CD4-positive, alpha-beta T cell (primary cell): ENCODE results near the gene RNF225. TPM values are rescaled to one million over a fixed set of nuclear protein-coding genes. Genes with fewer than 3 reads are reported as not detected.

Experiments
- ATAC-seq: fragments of 200-7000 bp; cut with Tn5 transposase; one replicate; pipeline ENCODE4 v1.10.0; 2022; ENCODE audit warnings: mild to moderate bottlenecking; ENCODE audit not compliant: poor library complexity
- CTCF ChIA-PET: fragments of 350-600 bp; sonication (Branson Sonifier 250); formaldehyde crosslinking; loops from one replicate; lab custom pipeline; 2021; ENCODE audit warnings: antibody characterized with exemption, inconsistent platforms; lab: Charles Lee
- POLR2A ChIA-PET: fragments of 350-600 bp; sonication (Branson Sonifier 250); formaldehyde crosslinking; loops from one replicate; lab custom pipeline; 2021; ENCODE audit warnings: antibody characterized with exemption, inconsistent platforms; lab: Charles Lee
- DNase-seq, 14 experiments: peaks; one replicate each; pipeline ENCODE4 v3.0.0-alpha.2; 2013 to 2020; ENCODE audit warnings: mixed read lengths in 2 of 14
- H3K27ac ChIP-seq, 2 donors: one replicate each; pipeline versions ENCODE4 v1.5.1 to v1.7.0; 2013; ENCODE audit warnings: low read length in 2 of 2, low read depth in 1 of 2, mild to moderate bottlenecking in 1 of 2
- H3K27me3 ChIP-seq, 2 experiments: 1 replicate in 1 of 2; 2 replicates in 1 of 2; pipeline versions ENCODE4 v1.6.1 to v1.7.0; 2013; ENCODE audit warnings: low read length in 2 of 2, control low read depth in 1 of 2, mild to moderate bottlenecking in 1 of 2, moderate library complexity in 1 of 2; ENCODE audit not compliant: insufficient read depth in 2 of 2, control insufficient read depth in 1 of 2
- H3K36me3 ChIP-seq: one replicate; pipeline ENCODE4 v1.6.1; 2013; ENCODE audit warnings: low read length, control low read depth; ENCODE audit not compliant: insufficient read depth
- H3K4me1 ChIP-seq: one replicate; pipeline ENCODE4 v1.6.1; 2013; ENCODE audit warnings: low read length, control low read depth; ENCODE audit not compliant: insufficient read depth
- H3K4me3 ChIP-seq: one replicate; pipeline ENCODE4 v1.5.1; 2013; ENCODE audit warnings: mild to moderate bottlenecking, low read length, moderate library complexity
- H3K9me3 ChIP-seq, 2 experiments: 1 replicate in 1 of 2; 2 replicates in 1 of 2; pipeline versions ENCODE4 v1.6.1 to v1.7.0; 2013; ENCODE audit warnings: low read length in 2 of 2, mild to moderate bottlenecking in 2 of 2, control low read depth in 1 of 2, moderate library complexity in 1 of 2; ENCODE audit not compliant: control insufficient read depth in 1 of 2, insufficient read depth in 1 of 2
- H3K27ac Mint-ChIP-seq: one replicate; pipeline ENCODE4 v1.8.0; 2020; ENCODE audit warnings: mixed read lengths
- H3K27me3 Mint-ChIP-seq: one replicate; pipeline ENCODE4 v1.8.0; 2021; ENCODE audit warnings: mixed read lengths
- H3K36me3 Mint-ChIP-seq: one replicate; pipeline ENCODE4 v1.8.0; 2021; ENCODE audit warnings: low read depth, mixed read lengths
- H3K4me1 Mint-ChIP-seq: one replicate; pipeline ENCODE4 v1.8.0; 2021; ENCODE audit warnings: low read depth, mixed read lengths
- H3K4me3 Mint-ChIP-seq: one replicate; pipeline ENCODE4 v1.8.0; 2020; ENCODE audit warnings: mild to moderate bottlenecking, mixed read lengths
- H3K9me3 Mint-ChIP-seq: one replicate; pipeline ENCODE4 v1.8.0; 2020; ENCODE audit warnings: mixed read lengths
- intact Hi-C, 2 experiments: fragments of 100-400 bp; cut with DNase I in 1 of 2; cut with micrococcal nuclease in 1 of 2; formaldehyde crosslinking; loops; one replicate each; pipeline versions ENCODE4 v1.15.1 to v1.9.0; 2023 to 2025; cut with DNase I, micrococcal nuclease
- total RNA-seq, 174 experiments: library from RNA in 2 of 174; stranded (reverse) in 2 of 174; gene quantifications; one replicate each; pipeline ENCODE4 v1.2.3 and lab custom pipeline; 2021 to 2026
- TF ChIP-seq, protein P1 (sequence below): fragments of 200-600 bp; IDR thresholded peaks from one replicate; pipeline ENCODE4 v1.8.0; 2022; ENCODE audit warnings: antibody characterized with exemption, mild to moderate bottlenecking

Gene RNF225
- total RNA-seq, 2 experiments from 2014 or later: 0.55 TPM; not detected in 1

DNA sequence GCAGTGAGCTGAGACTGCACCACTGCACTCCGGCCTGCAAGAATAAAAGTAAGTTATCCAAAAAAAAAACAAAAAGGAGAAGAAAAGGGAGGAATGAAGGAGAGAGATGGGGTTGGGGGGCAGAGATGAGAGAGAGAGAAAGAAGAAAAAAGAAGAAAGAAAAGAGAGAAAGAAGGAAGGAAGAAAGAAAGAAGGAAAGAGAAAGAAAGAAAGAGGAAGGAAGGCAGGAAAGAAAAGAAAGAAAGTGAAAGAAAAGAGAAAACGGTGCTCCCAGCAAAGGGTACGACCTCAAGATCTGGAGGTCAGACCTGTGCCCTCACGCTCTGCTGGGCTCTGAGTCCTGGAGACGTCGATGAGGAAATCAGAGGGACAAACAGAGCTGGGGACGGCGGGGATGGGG is 45.9 kb upstream of the RNF225 start:
- Histone ChIP-seq H3K36me3 (no peaks in the 10 kb centered on the region), H3K27me3 (peaks cover 0 to 2% of the 10 kb centered on the region in 2 experiments), H3K9me3 (peaks cover 0 to 13% of the 10 kb centered on the region in 2 experiments), H3K4me3 (no peak overlapping the region), H3K27ac (no peak overlapping the region), H3K4me1 (peaks cover 21% of the 10 kb centered on the region)
- no peaks in the 10 kb centered on the region for H3K9me3 Mint-ChIP-seq
- no peak for DNase-seq
- intact Hi-C loops: no loop called here
- TF ChIP-seq, protein P1, sequence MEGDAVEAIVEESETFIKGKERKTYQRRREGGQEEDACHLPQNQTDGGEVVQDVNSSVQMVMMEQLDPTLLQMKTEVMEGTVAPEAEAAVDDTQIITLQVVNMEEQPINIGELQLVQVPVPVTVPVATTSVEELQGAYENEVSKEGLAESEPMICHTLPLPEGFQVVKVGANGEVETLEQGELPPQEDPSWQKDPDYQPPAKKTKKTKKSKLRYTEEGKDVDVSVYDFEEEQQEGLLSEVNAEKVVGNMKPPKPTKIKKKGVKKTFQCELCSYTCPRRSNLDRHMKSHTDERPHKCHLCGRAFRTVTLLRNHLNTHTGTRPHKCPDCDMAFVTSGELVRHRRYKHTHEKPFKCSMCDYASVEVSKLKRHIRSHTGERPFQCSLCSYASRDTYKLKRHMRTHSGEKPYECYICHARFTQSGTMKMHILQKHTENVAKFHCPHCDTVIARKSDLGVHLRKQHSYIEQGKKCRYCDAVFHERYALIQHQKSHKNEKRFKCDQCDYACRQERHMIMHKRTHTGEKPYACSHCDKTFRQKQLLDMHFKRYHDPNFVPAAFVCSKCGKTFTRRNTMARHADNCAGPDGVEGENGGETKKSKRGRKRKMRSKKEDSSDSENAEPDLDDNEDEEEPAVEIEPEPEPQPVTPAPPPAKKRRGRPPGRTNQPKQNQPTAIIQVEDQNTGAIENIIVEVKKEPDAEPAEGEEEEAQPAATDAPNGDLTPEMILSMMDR: no peak
- H3K27ac Mint-ChIP-seq: no peak overlapping the region
- ChIA-PET POLR2A (interaction anchor here (0.7 kb wide), 1 partner anchor 500 kb away, joined by 3 read pairs; the partner anchor contains the start of gene ZNF587), CTCF (no interaction called here)
- H3K4me3 Mint-ChIP-seq: no peak overlapping the region
- H3K27me3 Mint-ChIP-seq: peaks cover 15% of the 10 kb centered on the region
- no peak for ATAC-seq
- peaks cover 22% of the 10 kb centered on the region for H3K4me1 Mint-ChIP-seq
- H3K36me3 Mint-ChIP-seq: peaks cover 4% of the 10 kb centered on the region

DNA sequence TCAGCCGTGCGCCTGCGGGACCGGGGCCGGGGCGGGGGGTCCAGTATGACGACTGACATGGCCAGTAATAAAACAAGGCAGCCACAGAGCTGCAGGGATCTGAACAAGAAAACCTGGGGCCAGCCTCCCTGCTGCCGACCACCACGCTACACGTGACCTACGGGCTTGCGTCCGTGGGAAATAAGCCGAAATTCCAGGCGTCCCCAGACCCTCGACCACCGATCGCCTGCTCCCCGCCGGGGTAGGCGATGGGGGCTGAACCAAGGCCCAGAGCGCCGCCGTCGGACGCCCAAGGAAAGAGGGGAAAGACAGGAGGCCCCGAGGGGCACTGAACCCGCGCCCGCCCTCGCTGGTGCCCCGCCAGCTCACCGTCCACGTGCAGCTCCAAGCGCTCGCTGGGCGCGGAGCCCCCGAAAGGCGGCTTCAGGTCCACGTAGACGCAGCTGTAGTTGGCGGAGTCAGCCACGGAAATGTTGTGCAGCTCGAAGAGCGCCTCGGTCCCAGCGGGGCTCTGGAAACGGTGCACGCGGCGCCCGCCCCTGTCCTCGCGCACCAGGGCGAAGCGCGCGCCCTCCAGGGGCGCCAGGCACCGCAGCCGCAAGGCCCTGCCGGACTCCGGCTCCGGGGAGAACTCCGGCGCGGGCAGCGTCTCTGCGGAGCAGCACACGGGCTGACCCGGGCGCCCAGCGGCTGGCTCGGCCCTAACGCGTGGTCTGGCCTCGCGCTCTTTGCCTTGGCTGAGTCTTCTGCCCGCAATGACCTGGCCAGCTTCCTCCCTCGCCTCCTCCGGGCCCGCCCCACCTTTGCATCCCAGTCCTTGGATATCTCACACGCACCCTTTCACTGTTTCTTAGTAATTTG is 45.2 kb upstream of the RNF225 start:
- peaks cover 25% of the 10 kb centered on the region for H3K4me1 ChIP-seq
- ChIA-PET CTCF (no interaction called here), POLR2A (interaction anchor here (0.7 kb wide), 1 partner anchor 501 kb away, joined by 3 read pairs; the partner anchor contains the start of gene ZNF587)
- no peak overlapping the region for H3K27ac Mint-ChIP-seq
- ATAC-seq: no peak
- H3K36me3 ChIP-seq: no peaks in the 10 kb centered on the region
- no peak overlapping the region for H3K4me3 ChIP-seq
- peaks cover 4% of the 10 kb centered on the region for H3K36me3 Mint-ChIP-seq
- H3K4me3 Mint-ChIP-seq: no peak overlapping the region
- no peaks in the 10 kb centered on the region for H3K9me3 Mint-ChIP-seq
- TF ChIP-seq, protein P1: no peak
- no peak overlapping the region for H3K27ac ChIP-seq
- peaks cover 0 to 2% of the 10 kb centered on the region in 2 experiments for H3K27me3 ChIP-seq
- H3K4me1 Mint-ChIP-seq: peaks cover 25% of the 10 kb centered on the region
- DNase-seq: no peak
- peaks cover 15% of the 10 kb centered on the region for H3K27me3 Mint-ChIP-seq
- peaks cover 0 to 16% of the 10 kb centered on the region in 2 experiments for H3K9me3 ChIP-seq
- intact Hi-C loops: no loop called here

DNA sequence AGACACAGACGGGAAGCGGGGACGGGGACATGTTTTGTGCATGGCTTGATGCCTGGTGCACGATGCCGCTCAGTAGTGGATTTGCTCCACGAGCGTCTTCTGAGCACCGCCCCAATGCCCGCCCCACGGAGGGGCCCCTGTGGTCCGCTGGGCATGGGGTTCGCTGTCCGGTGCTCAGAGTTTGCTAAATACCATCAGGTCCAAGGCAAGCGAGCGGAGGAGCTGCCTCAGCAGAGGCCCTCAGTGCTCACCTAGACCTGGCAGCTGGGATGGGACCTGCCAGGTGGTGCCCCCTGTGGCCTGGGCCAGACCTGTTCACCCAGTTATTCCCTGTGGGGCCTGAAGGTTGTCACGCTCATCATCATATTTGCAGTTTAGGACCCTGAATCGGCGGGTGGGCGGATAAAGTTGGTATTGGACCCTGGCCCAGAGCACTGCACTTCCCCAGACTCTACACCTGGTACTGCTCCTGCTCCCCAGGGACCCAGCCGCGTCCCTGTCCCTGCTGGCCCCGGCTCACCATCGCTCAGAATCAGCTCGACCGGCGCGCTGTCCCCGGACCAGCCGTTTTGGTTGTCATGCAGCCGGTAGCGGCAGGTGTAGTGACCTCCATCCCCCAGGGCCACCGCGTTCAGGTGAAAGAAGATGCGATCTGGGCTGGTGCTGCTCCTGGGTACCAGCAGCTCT is 44.4 kb upstream of the RNF225 start:
- TF ChIP-seq, protein P1: no peak
- peaks cover 0 to 2% of the 10 kb centered on the region in 2 experiments for H3K27me3 ChIP-seq
- Mint-ChIP-seq H3K27ac (no peak overlapping the region), H3K27me3 (peaks cover 9% of the 10 kb centered on the region), H3K36me3 (peaks cover 4% of the 10 kb centered on the region), H3K4me3 (no peak overlapping the region), H3K4me1 (peaks cover 22% of the 10 kb centered on the region), H3K9me3 (no peaks in the 10 kb centered on the region)
- ChIA-PET CTCF (no interaction called here), POLR2A (interaction anchor here (0.9 kb wide), 1 partner anchor 12 kb away, joined by 3 read pairs; the partner anchor contains the start of gene ZNF497)
- peaks cover 0 to 24% of the 10 kb centered on the region in 2 experiments for H3K9me3 ChIP-seq
- H3K4me1 ChIP-seq: peaks cover 32% of the 10 kb centered on the region
- ATAC-seq (no peak), DNase-seq (no peak)
- H3K4me3 ChIP-seq: no peak overlapping the region
- no peaks in the 10 kb centered on the region for H3K36me3 ChIP-seq
- intact Hi-C loops: no loop called here
- no peak overlapping the region for H3K27ac ChIP-seq
